ENCODE results near the gene NPHS1. TPM values are rescaled to one million over a fixed set of nuclear protein-coding genes. Genes with fewer than 3 reads are reported as not detected.
A peak's percentile ranks its signal among the peaks of the same experiment; 100 is the strongest.

NPHS1 gene
- polyA plus RNA-seq, 3 donors: not detected

GRCh38 chr19:35848486-35848885 is 3.8 kb downstream of the NPHS1 start:
- Mint-ChIP-seq H3K36me3 (peaks cover 4 to 5% of the 10 kb centered on the region in 2 donors), H3K9me3 (peaks cover 0 to 19% (median 14%) of the 10 kb centered on the region in 7 donors), H3K27me3 (ENCODE audit: low read depth in 3 of 3) (peaks cover 61 to 86% (median 63%) of the 10 kb centered on the region in 3 donors), H3K27ac (peak overlapping the region in 1 of 7 donors; percentile 14), H3K4me3 (no peak overlapping the region), H3K4me1 (peaks cover 18% of the 10 kb centered on the region)
- Histone ChIP-seq H4K20me1 (ENCODE audit: insufficient read depth, low read length) (no peaks in the 10 kb centered on the region), H3K9me3 (replicated peaks in 1 of 2; ENCODE audit: control insufficient read depth in 1 of 2, insufficient read depth in 1 of 2, low read length in 2 of 2) (peaks cover 0 to 22% of the 10 kb centered on the region in 2 donors), H2AFZ (ENCODE audit: insufficient read depth, low read depth, low read length, poor library complexity, severe bottlenecking) (no peak overlapping the region), H3K4me1 (ENCODE audit: control insufficient read depth in 1 of 2, insufficient read depth in 2 of 2, low read length in 2 of 2) (peaks cover 9 to 11% of the 10 kb centered on the region in 2 donors), H3K27me3 (ENCODE audit: control insufficient read depth in 2 of 2, insufficient read depth in 2 of 2, low read length in 2 of 2) (peaks cover 26 to 60% of the 10 kb centered on the region in 2 donors), H3K27ac (ENCODE audit: low read depth in 1 of 2, low read length in 2 of 2) (no peak overlapping the region), H3K4me3 (replicated peaks in 1 of 3; ENCODE audit: low read depth in 2 of 3, low read length in 3 of 3) (no peak overlapping the region), H3K9ac (ENCODE audit: insufficient read depth, low read length, poor library complexity, severe bottlenecking) (no peak overlapping the region), H3K36me3 (replicated peaks in 1 of 2; ENCODE audit: control insufficient read depth in 1 of 2, insufficient read depth in 2 of 2, low read length in 2 of 2) (no peaks in the 10 kb centered on the region), H3K79me2 (ENCODE audit: insufficient read depth, low read length) (no peaks in the 10 kb centered on the region), H3K4me2 (replicated peaks; ENCODE audit: extremely low read depth, low read length, poor library complexity, severe bottlenecking) (no peak overlapping the region)
- intact Hi-C loops (cut with micrococcal nuclease): no loop called here
- DNase-seq: no peak
- WGBS (ENCODE audit: insufficient coverage): 88% methylated on average over 8 of the region's 8 CpGs
- no peak for TF ChIP-seq CTCF (IDR thresholded peaks at IDR 0.05)

- Histone ChIP-seq H3K9ac (ENCODE audit: insufficient read depth, low read length, poor library complexity, severe bottlenecking) (no peak overlapping the region), H3K27me3 (ENCODE audit: control insufficient read depth in 2 of 2, insufficient read depth in 2 of 2, low read length in 2 of 2) (peaks cover 28 to 64% of the 10 kb centered on the region in 2 donors), H3K4me2 (replicated peaks; ENCODE audit: extremely low read depth, low read length, poor library complexity, severe bottlenecking) (no peak overlapping the region), H3K4me1 (ENCODE audit: control insufficient read depth in 1 of 2, insufficient read depth in 2 of 2, low read length in 2 of 2) (peaks cover 9 to 11% of the 10 kb centered on the region in 2 donors), H3K9me3 (replicated peaks in 1 of 2; ENCODE audit: control insufficient read depth in 1 of 2, insufficient read depth in 1 of 2, low read length in 2 of 2) (peaks cover 0 to 22% of the 10 kb centered on the region in 2 donors), H3K36me3 (replicated peaks in 1 of 2; ENCODE audit: control insufficient read depth in 1 of 2, insufficient read depth in 2 of 2, low read length in 2 of 2) (no peaks in the 10 kb centered on the region), H3K4me3 (replicated peaks in 1 of 3; ENCODE audit: low read depth in 2 of 3, low read length in 3 of 3) (no peak overlapping the region), H4K20me1 (ENCODE audit: insufficient read depth, low read length) (no peaks in the 10 kb centered on the region), H3K27ac (ENCODE audit: low read depth in 1 of 2, low read length in 2 of 2) (no peak overlapping the region), H3K79me2 (ENCODE audit: insufficient read depth, low read length) (no peaks in the 10 kb centered on the region), H2AFZ (ENCODE audit: insufficient read depth, low read depth, low read length, poor library complexity, severe bottlenecking) (no peak overlapping the region)
- peaks cover 4 to 5% of the 10 kb centered on the region in 2 donors for H3K36me3 Mint-ChIP-seq
- intact Hi-C loops (cut with micrococcal nuclease): no loop called here
- TF ChIP-seq CTCF (IDR thresholded peaks at IDR 0.05): no peak
- H3K27me3 Mint-ChIP-seq (ENCODE audit: low read depth in 3 of 3): peaks cover 64 to 86% (median 65%) of the 10 kb centered on the region in 3 donors
- peaks cover 0 to 20% (median 14%) of the 10 kb centered on the region in 7 donors for H3K9me3 Mint-ChIP-seq
- no peak overlapping the region for H3K27ac Mint-ChIP-seq
- peak overlapping the region in 1 of 2 donors; percentile 48 for H3K4me3 Mint-ChIP-seq
- 77% methylated on average over 4 of the region's 8 CpGs for WGBS (ENCODE audit: insufficient coverage)
- no peak for DNase-seq
- H3K4me1 Mint-ChIP-seq: peaks cover 18% of the 10 kb centered on the region
Observed at GRCh38 chr19:35847911-35848310, 4.4 kb downstream of the NPHS1 start.
